Tibial nerve (tissue), 4 donors: ENCODE data around the gene SP140L. TPM values are rescaled to one million over a fixed set of nuclear protein-coding genes. Genes with fewer than 3 reads are reported as not detected.

ENCODE experiments used
- DNase-seq, 2 donors: peaks; one replicate each; pipeline ENCODE4 v3.0.0-alpha.2; 2019; ENCODE audit warnings: low spot score in 2 of 2
- H3K27ac ChIP-seq, 4 donors: fragments of 200-600 bp; sonication (generic) in 3 of 4; one replicate each; pipeline ENCODE4 v1.5.1; 2017 to 2019; ENCODE audit warnings: mild to moderate bottlenecking in 1 of 4
- H3K27me3 ChIP-seq, 2 donors: fragments of 200-600 bp; sonication (generic) in 1 of 2; one replicate each; pipeline versions ENCODE4 v1.5.1 to v1.6.0; 2017 to 2019
- H3K36me3 ChIP-seq, 3 donors: fragments of 200-600 bp; sonication (generic); one replicate each; pipeline ENCODE4 v1.5.1; 2018 to 2019
- H3K4me1 ChIP-seq, 4 donors: fragments of 200-600 bp; sonication (generic) in 3 of 4; one replicate each; pipeline ENCODE4 v1.5.1; 2017 to 2019
- H3K4me3 ChIP-seq, 4 donors: fragments of 200-600 bp; sonication (generic) in 3 of 4; one replicate each; pipeline ENCODE4 v1.5.1; 2017 to 2019; ENCODE audit warnings: mild to moderate bottlenecking in 1 of 4, moderate library complexity in 1 of 4
- H3K9me3 ChIP-seq, 4 donors: fragments of 200-600 bp; sonication (generic) in 3 of 4; one replicate each; pipeline ENCODE4 v1.5.1; 2017 to 2019
- CTCF ChIP-seq, 5 experiments: fragments of 200-600 bp in 3 of 5; fragments of 450-650 bp in 2 of 5; sonication (generic) in 3 of 5; IDR thresholded peaks; one replicate each; pipeline ENCODE4 v1.5.1; 2016 to 2019; ENCODE audit warnings: antibody characterized with exemption in 5 of 5, mild to moderate bottlenecking in 3 of 5, moderate library complexity in 2 of 5
- EP300 ChIP-seq, 2 donors: sonication (generic); formaldehyde crosslinking; IDR thresholded peaks; one replicate each; pipeline ENCODE4 v1.6.1; 2017; ENCODE audit warnings: antibody characterized with exemption in 2 of 2, mild to moderate bottlenecking in 1 of 2
- POLR2A ChIP-seq, 2 donors: fragments of 450-650 bp; IDR thresholded peaks; one replicate each; pipeline ENCODE4 v1.6.1; 2017; ENCODE audit warnings: antibody characterized with exemption in 2 of 2, mild to moderate bottlenecking in 2 of 2, moderate library complexity in 2 of 2
- WGBS, 2 donors: methylation state at CpG; one replicate each; pipeline ENCODE4 v1.1.5; 2018; 5-methylcytosine and 5-hydroxymethylcytosine counted together
- total RNA-seq, 4 donors: library from RNA; depleted of rRNA; stranded (reverse); fragments of >200 nt; gene quantifications; one replicate each; pipeline ENCODE4 v1.1.0, GENCODE V29; 2016

Gene SP140L
- total RNA-seq, 4 donors from 2014 or later, result 10.7 to 24.3 (median 12.9) TPM

- DNase-seq, result no peak
- no peaks in the 10 kb centered on the region for H3K4me1 ChIP-seq
- 82 to 86% methylated on average over 2 of the region's 2 CpGs for WGBS, 2 donors
- TF ChIP-seq CTCF (IDR thresholded peaks at IDR 0.05), result no peak
- TF ChIP-seq EP300 (IDR thresholded peaks at IDR 0.05), result no peak
- no peak for TF ChIP-seq POLR2A (IDR thresholded peaks at IDR 0.05)
- H3K27me3 ChIP-seq, result no peaks in the 10 kb centered on the region
- no peak overlapping the region for H3K27ac ChIP-seq
- H3K9me3 ChIP-seq, result no peaks in the 10 kb centered on the region
- H3K36me3 ChIP-seq, result no peaks in the 10 kb centered on the region
- H3K4me3 ChIP-seq, result no peak overlapping the region
Measured at GRCh38 chr2:230312638-230313037, 14.4 kb upstream of the SP140L start.

- H3K9me3 ChIP-seq, result peaks cover 0 to 10% (median 0%) of the 10 kb centered on the region in 4 donors
- H3K4me3 ChIP-seq, result no peak overlapping the region
- WGBS, 2 donors, result 61 to 91% methylated on average over 2 to 3 of the region's 3 CpGs
- H3K27me3 ChIP-seq, result no peaks in the 10 kb centered on the region
- TF ChIP-seq CTCF (IDR thresholded peaks at IDR 0.05) (no peak), POLR2A (IDR thresholded peaks at IDR 0.05) (no peak), EP300 (IDR thresholded peaks at IDR 0.05) (no peak)
- no peaks in the 10 kb centered on the region for H3K36me3 ChIP-seq
- peak overlapping the region in 1 of 4 donors; percentile 11 for H3K27ac ChIP-seq
- peaks cover 0 to 6% (median 0%) of the 10 kb centered on the region in 4 donors for H3K4me1 ChIP-seq
- DNase-seq, result no peak
Measured at GRCh38 chr2:230317366-230317765, 9.6 kb upstream of the SP140L start.

GRCh38 chr2:230318190-230319121 lies 8.5 kb upstream of the SP140L start:
- no peak for DNase-seq
- no peak overlapping the region for H3K4me3 ChIP-seq
- H3K27ac ChIP-seq, result peak overlapping the region in 1 of 4 donors; percentile 45
- H3K36me3 ChIP-seq, result peaks cover 0 to 5% (median 0%) of the 10 kb centered on the region in 3 donors
- peaks cover 0 to 21% (median 0%) of the 10 kb centered on the region in 4 donors for H3K9me3 ChIP-seq
- no peaks in the 10 kb centered on the region for H3K27me3 ChIP-seq
- no peak for TF ChIP-seq CTCF (IDR thresholded peaks at IDR 0.05)
- TF ChIP-seq EP300 (IDR thresholded peaks at IDR 0.05), result no peak
- TF ChIP-seq POLR2A (IDR thresholded peaks at IDR 0.05), result no peak
- peaks cover 0 to 6% (median 0%) of the 10 kb centered on the region in 4 donors for H3K4me1 ChIP-seq
- WGBS, 2 donors, result 41 to 65% methylated on average over 6 of the region's 6 CpGs

GRCh38 chr2:230319211-230319862 lies 7.7 kb upstream of the SP140L start:
- peaks cover 0 to 6% (median 0%) of the 10 kb centered on the region in 4 donors for H3K4me1 ChIP-seq
- TF ChIP-seq EP300 (IDR thresholded peaks at IDR 0.05) (no peak), CTCF (IDR thresholded peaks at IDR 0.05) (no peak), POLR2A (IDR thresholded peaks at IDR 0.05) (no peak)
- DNase-seq, result no peak
- peaks cover 0 to 5% (median 0%) of the 10 kb centered on the region in 3 donors for H3K36me3 ChIP-seq
- peaks cover 0 to 22% (median 0%) of the 10 kb centered on the region in 4 donors for H3K9me3 ChIP-seq
- WGBS, 2 donors, result 68 to 84% methylated on average over 5 of the region's 5 CpGs
- no peak overlapping the region for H3K27ac ChIP-seq
- H3K4me3 ChIP-seq, result no peak overlapping the region
- H3K27me3 ChIP-seq, result no peaks in the 10 kb centered on the region
